Measurements from ENCODE around the gene MCHR1.
"Not testable (repeated sequence)": the region's sequence is repeated elsewhere in the genome, so short reads cannot be mapped to it uniquely, and the experiment has no call there.

Gene MCHR1

GRCh38 chr22:40718250-40719204 lies 39.2 kb downstream of the MCHR1 start:
- DNase-seq: no peak
- TF ChIP-seq POLR2A (IDR thresholded peaks at IDR 0.05; ENCODE audit: low read length) (no peak), GATA1 (IDR thresholded peaks at IDR 0.05; ENCODE audit: low read depth, low read length) (no peak)

DNA sequence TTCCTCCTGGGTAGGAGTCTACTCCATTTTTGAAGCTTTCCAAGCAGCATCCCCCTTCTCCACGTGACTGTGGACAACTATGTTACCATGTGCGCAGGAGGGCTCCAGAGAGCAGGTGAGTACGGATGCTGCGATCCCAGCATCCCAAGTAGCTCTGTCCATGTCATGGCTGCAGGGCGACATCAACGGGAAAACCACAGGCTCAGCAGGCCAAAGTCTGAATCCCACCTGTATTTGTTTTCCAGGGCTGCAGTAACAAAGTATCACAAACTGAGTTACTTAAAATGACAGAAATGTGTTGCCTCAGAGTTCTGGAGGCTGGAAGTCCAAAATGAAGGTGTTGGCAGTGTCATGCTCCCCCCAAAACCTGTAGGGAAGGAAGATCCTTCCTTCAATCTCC lies 40.3 kb downstream of the MCHR1 start:
- TF ChIP-seq POLR2A (IDR thresholded peaks at IDR 0.05; ENCODE audit: low read length) (no peak), GATA1 (IDR thresholded peaks at IDR 0.05; ENCODE audit: low read depth, low read length) (no peak)
- DNase-seq: no peak

DNA sequence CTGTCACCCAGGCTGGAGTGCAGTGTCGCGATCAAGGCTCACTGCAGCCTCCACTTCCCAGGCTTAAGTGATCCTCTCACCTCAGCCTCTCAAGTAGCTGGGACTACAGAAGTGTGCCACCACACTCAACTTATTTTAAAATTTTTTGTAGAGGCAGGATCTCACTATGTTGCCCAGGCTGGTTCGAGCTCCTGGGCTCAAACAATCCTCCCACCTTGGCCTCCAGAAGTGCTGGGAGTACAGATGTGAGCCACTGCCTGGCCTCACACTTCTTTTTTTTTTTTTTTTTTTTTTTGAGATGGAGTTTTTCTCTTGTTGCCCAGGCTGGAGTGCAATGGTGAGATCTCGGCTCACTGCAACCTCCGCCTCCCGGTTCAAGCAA lies 40.9 kb downstream of the MCHR1 start:
- not testable (repeated sequence) for DNase-seq

DNA sequence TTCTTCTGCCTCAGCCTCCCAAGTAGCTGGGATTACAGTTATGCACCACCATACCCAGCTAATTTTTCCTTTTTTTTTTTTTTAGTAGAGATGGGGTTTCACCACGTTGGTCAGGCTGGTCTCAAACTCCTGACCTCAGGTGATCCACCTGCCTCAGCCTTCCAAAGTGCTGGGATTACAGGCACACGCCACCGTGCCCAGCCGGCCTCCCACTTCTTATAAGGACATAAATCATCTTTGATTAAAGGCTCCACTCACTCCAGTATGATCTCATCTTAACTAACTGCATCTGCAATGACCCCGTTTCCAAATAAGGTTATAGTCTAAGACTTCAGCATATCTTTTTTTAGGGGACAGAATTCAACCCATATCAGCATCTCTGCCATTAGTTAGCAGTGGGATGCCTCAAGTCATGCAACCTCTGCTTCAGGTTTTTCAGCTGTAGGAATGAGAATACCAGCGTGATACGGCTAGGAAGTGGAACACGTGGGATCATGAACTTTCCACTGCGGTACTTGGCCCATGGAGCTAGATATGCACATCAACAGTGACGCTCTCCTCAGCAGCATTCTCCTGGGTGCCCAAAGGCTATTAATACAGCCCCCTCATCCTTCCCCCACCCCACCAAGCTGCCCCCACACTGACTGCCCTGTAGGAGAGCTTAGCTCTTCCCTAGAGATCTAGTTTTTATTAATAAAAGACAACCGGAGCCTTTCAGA lies 41.4 kb downstream of the MCHR1 start:
- TF ChIP-seq POLR2A (IDR thresholded peaks at IDR 0.05; ENCODE audit: low read length) (no peak), GATA1 (IDR thresholded peaks at IDR 0.05; ENCODE audit: low read depth, low read length) (no peak)
- no peak for DNase-seq

DNA sequence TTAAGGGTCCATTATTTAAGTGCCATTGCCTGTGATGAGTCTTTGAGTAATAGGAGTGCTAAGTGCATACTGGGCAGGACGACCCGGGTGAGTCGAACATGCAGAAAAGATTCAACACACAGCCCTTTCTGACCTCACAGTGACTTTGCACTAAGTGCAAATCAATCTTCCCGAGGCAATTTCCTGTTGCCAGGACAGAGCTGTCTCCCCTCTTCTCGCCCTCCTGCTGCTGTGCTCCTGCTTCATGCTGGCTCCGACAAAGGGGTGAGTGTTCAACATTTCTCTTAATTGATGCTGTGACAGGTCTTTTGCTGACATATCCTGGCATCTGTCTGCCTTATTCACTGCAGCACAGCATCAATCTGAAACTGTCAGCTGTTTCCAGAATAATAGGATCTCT lies 42.0 kb downstream of the MCHR1 start:
- no peak for TF ChIP-seq GATA1 (IDR thresholded peaks at IDR 0.05; ENCODE audit: low read depth, low read length)
- no peak for DNase-seq

- TF ChIP-seq GATA1 (IDR thresholded peaks at IDR 0.05; ENCODE audit: low read depth, low read length) (no peak), POLR2A (IDR thresholded peaks at IDR 0.05; ENCODE audit: low read length) (no peak)
- DNase-seq: no peak
Measured at GRCh38 chr22:40723396-40723933, 44.2 kb downstream of the MCHR1 start.

DNA sequence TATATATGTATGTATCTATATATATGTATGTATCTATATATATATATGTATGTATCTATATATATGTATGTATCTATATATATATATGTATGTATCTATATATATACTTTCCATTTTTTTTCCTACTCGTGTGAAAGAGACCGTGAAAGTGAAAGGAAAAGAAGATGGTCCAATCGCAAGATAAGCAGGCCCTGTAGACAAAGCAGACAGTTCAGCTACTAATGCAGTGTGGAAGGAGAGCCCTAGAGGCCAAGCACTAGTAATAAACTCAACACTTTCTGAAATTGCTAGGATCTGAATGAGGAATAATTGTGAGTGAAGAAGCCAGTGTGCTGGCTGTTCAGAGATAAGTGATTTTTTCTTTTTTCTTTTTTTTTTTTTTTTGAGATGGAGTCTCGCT lies 47.2 kb downstream of the MCHR1 start:
- peak; percentile 39 to 53 for DNase-seq

GRCh38 chr22:40727070-40727963 lies 48.0 kb downstream of the MCHR1 start:
- no peak for DNase-seq
- TF ChIP-seq POLR2A (IDR thresholded peaks at IDR 0.05; ENCODE audit: low read length) (no peak), GATA1 (IDR thresholded peaks at IDR 0.05; ENCODE audit: low read depth, low read length) (no peak)

More for the DNA sequence above, 47.2 kb downstream of the MCHR1 start:
- no peak for TF ChIP-seq GATA1 (IDR thresholded peaks at IDR 0.05; ENCODE audit: low read depth, low read length)
- TF ChIP-seq POLR2A (IDR thresholded peaks at IDR 0.05; ENCODE audit: low read length): no peak

- no peak for TF ChIP-seq POLR2A (IDR thresholded peaks at IDR 0.05; ENCODE audit: low read length)
- TF ChIP-seq GATA1 (IDR thresholded peaks at IDR 0.05; ENCODE audit: low read depth, low read length): no peak
- DNase-seq: no peak
Measured at GRCh38 chr22:40727964-40728615, 48.8 kb downstream of the MCHR1 start.

DNA sequence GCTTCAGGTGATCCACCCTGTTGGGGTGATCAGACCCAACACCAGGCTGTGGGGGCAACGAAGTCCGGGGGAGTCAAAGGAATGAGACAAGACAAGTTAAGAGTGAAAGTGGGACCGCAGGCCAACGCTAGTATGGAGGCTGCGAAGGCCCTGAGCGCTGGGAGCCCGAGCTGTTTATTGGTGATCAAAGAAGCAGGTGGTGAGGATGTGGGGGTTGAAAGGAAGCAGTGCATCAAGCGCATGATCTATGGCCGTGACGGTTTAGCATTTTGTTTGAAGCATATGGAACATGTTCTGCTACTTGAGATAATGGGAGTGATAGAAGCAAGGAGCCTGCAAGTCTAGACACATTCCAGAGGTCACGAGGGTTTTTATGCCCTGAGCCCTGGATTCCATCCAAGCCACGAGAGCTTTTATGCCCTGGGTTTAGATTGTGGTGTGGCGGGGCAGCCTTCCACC lies 49.5 kb downstream of the MCHR1 start:
- DNase-seq: no peak
- TF ChIP-seq GATA1 (IDR thresholded peaks at IDR 0.05; ENCODE audit: low read depth, low read length): no peak
- TF ChIP-seq POLR2A (IDR thresholded peaks at IDR 0.05; ENCODE audit: low read length): no peak

- DNase-seq: no peak
- TF ChIP-seq GATA1 (IDR thresholded peaks at IDR 0.05; ENCODE audit: low read depth, low read length) (no peak), POLR2A (IDR thresholded peaks at IDR 0.05; ENCODE audit: low read length) (no peak)
Measured at GRCh38 chr22:40729284-40729683, 50.0 kb downstream of the MCHR1 start.
